ENCODE measurements around the gene MAD1L1.

Gene MAD1L1

GRCh38 chr7:1856161-1856887 lies 376.4 kb downstream of the MAD1L1 start:
- DNase-seq: no peak

DNA sequence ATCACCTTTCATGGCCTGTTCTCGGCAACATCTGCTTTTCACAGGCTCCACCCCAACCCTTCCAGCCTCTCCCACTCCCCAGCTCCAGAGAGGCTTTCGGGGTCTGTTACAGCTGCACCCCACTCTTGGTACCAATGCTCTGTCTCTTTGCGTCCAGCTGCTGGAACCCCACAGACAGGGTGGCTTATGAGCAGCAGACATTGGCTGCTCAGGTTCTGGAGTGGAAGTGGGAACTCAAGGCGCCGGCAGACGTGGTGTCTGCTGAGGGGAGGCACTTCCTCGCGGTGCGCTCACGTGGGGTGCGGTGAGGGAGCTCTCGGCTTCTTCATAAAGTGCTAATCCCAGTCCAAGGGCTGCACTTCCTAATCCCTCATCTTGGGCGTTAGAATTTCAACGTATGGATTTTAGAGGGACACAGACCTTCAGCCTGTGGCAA lies 377.0 kb downstream of the MAD1L1 start:
- DNase-seq: no peak

- no peak for DNase-seq
Measured at GRCh38 chr7:1854866-1855724, 377.6 kb downstream of the MAD1L1 start.

GRCh38 chr7:1853986-1854865 lies 378.5 kb downstream of the MAD1L1 start:
- no peak for DNase-seq

GRCh38 chr7:1853431-1853985 lies 379.2 kb downstream of the MAD1L1 start:
- DNase-seq: no peak

DNA sequence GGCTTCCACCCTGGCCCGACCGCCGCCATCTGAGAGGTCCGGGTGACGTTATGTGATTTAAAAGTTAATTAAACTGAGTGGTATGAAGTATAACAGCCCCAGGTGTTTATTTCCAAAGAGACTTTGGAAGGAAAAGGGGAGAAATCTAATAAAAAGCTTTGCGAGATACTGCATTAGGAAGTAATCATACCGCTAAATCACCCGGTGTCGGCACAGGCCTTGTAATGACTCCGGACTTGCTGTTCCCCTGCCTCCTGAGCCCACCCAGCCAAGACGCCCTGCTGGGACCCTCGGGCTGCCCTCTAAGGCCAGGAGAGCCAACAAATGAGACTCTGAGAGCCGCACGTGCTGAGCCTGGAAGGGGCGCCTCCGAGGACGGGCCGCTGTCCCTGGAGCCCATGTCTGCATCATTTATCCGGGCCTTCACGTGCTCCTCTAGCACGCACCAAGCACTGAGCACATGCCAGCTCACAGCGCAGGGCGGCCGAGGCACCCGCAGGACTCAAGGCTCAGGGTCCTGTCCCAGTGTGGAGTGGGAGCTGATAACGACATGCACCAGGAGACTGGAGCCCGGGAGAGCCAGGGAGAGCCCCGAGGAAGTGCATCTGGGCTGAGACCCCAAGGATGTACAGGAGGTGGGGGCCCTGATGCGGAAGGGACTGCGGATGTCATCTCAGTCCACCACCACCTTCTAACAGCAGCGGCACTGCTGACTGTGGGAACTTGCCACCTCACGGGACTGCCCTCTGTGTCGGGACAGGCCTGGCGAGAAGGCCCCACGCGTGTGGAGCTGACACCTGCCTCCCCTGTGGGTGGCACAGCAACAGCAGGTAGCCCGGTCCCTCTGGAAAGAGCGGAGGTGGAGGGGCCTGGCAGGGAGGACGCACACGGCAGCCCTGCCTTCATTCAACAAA lies 380.0 kb downstream of the MAD1L1 start:
- DNase-seq: no peak

- DNase-seq: no peak
Measured at GRCh38 chr7:1851721-1852516, 380.8 kb downstream of the MAD1L1 start.

DNA sequence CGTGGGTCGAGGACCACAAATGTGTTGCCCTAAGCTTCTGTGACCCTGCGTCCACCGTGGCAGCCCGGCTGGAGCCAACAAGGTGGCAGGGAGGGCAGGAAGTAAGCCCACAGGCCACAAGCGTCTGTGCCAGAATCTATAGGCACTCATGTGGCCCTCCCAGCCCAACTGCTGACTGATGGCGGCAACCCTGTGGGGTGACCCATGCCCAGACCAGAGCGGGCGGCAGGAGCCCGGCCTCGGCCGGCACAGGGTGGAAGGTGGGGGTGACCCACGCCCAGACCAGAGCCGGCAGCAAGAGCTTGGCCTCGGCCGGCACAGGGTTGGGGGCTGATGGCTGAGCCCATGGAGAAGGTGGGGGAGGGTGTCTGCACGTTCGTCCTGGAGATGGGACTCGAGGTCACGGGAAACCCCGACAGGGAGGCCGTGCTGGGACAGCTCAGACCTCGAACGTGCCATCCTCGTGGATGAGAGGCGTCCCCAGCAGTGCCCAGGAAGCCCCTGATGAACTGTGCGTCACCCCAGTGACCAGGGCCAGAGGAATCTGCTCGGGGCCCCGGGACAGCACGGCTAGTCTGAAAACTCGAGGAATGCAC lies 381.7 kb downstream of the MAD1L1 start:
- no peak for DNase-seq

DNA sequence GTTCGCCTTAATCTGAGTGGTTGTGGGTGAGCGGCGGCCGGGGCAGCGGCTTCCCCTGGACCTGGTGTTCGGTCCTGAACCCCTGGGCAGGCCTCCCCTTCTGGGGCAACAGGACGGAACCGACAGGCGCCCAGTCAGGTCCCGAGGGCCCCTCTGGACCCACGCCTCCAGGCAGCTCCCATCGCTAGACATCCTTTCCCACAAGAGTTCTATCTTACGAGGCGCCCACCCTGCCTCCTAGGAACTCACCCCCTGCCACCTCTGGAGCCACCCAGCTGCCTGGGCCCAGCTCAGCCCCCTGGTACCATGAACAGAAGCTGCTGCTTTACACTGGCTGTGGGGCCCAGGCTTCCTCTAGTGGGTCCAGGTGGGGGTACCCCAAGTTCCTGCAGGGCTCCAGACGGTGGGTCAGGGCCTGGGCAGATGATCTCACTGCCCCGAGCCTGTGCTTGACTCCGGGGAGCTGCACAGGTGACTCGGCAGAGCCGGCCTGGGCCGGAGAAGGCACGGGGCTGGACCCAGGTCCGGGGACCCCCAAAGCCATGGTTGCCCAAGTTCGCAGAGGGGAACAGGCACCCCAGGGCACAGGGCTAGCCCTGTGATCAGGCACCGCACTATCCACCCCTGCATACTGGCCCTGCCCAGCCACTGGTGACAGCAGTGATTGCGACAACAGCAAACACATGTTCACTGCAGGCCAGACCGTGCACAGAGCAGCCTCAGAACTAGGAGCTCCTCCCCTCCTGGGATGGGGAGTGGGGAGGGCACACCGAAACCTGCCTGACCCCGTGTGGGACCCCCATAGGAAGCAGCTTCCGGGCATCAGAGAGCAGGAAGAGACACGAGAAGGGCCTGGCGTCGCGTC lies 382.4 kb downstream of the MAD1L1 start:
- no peak for DNase-seq

DNA sequence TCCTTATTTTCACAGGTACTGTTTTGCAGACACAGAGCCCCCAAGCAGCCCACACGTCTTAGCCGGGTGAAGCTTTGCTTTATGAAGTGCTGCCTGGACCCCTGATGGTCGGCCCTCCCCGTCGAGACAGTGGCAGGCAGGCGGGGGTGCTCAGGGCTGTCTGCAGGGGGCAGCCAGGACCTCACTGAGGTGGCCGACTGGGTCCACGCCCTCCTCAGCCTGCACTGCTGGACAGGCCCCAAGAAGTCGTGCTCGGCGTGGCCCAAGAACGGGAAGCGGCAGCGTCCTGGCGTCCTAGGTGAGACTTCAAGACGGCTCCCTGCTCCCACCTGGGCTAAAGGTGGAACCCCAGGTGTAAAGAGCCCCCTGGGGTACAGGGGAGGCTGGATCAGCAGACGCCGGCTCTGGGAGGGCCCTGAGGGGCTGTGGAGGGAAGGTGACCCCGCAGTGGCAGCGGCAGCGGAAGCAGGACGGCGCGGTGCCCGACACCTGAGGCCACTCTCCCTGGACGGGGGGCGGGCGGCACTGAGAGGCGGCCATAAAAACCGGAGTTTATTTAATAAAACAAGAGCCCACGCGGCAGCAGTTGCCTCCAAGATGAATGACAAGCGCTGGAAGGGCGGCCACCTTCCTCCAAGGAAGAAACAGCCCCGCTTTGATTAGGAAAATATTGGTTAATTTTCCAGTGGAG lies 383.2 kb downstream of the MAD1L1 start:
- DNase-seq: no peak

GRCh38 chr7:1848911-1849311 lies 383.8 kb downstream of the MAD1L1 start:
- no peak for DNase-seq

- no peak for DNase-seq
Measured at GRCh38 chr7:1848013-1848640, 384.6 kb downstream of the MAD1L1 start.

GRCh38 chr7:1847260-1848001 lies 385.3 kb downstream of the MAD1L1 start:
- no peak for DNase-seq

DNA sequence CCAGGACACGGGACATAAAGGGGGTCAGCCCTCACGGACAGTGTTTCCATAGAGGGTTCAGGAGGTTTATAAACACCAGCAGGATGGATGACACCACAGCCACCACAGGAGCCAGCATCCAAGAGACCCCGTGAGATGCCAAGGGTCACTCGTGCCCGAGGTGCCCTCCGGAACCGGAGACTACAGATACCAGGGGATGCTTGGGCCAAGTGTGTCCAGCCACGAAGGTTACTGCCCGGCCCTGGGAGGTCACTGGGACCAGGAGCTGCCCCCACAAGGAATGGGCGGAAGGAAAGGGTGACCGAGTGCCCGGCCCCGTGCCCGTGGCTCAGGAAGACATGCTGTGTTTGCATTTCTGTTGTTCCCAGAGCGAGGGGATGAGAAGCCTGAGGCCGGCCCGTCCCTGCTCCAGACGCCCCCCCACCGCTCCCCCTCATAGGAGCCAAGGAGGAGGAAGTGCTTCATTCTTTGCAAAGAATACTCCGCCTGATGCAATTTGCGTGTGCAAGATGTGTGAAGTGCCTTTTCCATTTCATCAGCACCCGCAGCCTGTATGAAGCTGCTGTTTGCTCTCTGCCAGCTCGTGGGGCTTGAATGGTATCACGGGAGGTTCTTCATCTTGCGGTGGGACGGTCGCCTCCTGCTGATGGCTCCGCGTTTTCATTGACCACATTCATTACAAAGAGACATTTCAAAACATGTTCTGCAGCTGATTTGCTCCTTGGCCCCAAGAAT lies 386.2 kb downstream of the MAD1L1 start:
- DNase-seq: no peak

DNA sequence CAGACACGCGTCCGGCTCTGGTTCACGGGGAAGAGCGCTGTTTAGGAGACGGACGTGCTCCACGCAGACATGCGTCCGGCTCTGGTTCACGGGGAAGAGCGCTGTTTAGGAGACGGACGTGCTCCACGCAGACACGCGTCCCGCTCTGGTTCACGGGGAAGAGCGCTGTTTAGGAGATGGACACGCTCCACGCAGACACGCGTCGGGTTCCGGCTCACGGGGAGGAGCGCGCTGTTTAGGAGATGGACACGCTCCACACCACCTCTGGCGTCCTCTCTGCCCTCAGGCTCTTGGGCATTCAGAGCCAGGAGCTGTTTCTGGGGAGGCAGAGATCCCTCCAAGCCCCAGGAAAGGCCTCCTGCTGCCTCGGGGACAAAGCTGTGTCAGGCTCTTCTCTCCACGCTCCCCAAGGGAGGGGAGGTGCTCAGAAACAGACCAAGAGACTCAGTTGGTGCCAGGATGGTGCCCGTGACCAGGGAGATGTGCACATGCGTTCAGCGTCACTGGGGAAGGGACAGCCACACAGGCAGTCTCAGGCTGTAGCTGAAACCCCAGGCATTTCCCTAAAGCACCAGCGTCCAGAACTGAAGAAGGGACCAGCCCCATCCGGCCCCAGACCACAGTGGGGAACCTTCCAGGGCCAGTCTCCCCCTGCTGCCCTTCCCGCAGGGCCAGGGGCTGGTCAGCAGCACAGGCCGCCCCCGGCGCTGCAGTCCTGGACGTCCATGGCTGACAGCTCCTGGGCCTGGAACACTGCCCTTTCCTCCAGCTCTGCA lies 387.0 kb downstream of the MAD1L1 start:
- no peak for DNase-seq

DNA sequence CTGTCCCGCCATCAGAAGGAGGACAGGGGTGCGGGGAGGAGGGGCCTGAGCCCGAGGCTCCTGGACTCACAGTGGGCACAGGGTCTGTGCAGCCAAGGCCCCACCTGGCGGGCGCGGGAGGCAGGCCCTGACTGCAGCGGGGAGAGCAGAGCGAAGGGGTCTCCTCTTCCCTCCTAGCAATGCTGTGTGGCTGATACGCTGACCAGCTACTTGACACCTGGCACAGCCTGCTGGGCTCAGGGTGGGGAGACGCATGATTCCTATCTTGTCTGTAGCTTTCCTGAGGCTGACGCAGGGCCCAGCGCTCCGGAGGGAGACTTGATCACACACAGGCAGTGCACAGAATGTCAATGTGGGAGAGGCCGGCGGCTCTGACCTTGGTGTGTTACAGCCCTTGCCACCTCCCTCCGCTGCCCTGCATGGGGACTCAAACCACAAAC lies 387.8 kb downstream of the MAD1L1 start:
- no peak for DNase-seq

Data from kidney glomerular epithelial cell (primary cell).